HG03457 (cell line): Measurements from ENCODE around the gene FBXO42.

ENCODE experiments used
- ATAC-seq: cut with Tn5 transposase; IDR thresholded peaks from one replicate; pipeline ENCODE4 v1.9.1; 2021; ENCODE audit warnings: moderate number of reproducible peaks; ENCODE audit not compliant: unreplicated experiment

FBXO42 gene

DNA sequence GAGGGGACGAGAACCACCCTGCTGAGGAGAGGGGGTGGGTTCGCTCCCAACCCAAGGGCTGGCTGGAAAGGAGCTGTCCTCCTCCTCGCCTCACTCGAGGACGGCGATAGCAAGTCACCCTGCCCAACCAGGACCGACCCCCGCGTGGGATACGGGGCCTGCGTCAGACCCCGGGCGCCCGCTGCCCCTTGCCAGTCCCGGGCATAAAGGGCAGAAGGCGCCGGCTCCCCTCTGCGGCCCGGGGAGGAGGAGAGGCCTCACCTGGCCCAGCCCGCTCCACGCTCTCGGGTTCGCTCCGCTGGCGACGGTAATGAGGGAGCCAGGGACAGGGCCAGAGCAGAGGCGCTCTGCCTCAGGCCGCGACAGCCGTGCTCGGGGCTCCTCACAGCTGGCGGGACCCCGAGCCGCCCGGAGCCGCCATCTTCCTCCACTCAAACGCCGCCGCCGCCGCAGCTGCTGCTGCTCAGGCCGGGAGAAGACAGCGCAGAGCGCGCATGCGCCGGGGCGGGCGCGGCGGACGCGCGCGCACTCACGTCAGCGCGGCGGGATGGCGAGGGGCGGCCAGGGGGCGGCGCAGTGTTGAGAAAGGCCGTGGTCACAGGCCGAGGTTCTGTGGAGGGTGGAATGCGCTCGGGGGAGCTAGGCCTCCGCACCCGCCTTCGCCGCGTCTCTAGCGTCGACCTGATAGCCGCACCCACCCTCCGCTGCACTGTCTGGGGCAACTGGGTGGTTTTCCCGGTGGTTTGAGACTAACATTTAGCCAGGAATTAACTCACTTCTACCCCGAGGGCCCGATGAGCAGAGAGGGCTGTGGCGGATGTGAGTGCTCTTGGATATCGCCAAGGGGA is at the start of gene FBXO42:
FBXO42 (minus strand) TSS at position 487 of the 848 bp plus-strand sequence. CDS start 37,062 bp downstream, outside the sequence.
- peak; percentile 89 for ATAC-seq

DNA sequence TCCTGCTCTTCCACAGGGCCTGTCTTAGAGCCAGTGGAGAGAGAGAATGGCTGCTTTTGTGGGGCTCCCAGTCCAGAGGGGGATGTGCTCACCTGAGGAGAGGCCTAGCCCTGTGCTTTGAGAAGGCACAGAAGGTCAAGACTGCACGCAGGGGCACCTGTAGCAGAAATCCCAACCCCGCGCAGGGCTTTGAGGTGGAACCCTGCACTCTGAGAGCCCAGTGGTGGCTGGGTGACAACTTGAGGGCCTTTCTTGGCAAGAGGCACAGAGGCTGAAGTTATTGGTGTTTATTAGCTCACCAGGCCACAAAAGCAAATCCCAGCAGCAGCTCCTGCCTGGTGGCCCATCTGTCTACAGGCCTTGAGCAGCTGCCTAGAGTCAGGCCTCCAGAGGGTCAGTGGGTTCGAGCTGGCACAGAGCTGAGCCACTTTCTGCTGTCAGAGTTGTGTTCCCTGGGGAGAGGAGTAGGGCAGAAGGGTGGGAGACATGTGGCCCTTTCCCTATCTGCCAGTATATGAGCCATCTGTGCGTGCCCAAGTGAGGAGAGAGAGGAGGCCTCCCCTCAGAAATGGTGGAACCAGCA is 46.2 kb upstream of the FBXO42 start:
- ATAC-seq, result no peak

DNA sequence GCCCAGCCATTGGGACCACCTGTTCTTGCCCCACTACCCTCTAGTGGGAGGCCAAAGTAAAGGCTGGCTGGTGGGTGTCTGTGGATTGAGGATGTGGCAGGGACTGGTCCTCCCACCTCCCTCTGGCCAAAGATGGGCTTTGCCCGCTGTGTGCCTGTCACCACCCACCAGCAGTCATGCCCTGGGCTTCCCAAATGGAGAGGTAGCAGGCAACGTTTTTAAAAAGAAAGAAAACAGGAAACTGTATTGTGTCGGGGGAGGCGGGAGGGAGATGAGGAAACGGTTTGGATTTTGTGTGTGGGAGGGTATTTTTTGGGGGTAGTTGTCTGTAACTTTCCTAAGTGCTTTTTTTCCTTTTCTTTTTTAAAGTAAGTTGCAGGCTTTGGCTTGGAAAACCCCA is 44.8 kb upstream of the FBXO42 start:
- ATAC-seq, result no peak

DNA sequence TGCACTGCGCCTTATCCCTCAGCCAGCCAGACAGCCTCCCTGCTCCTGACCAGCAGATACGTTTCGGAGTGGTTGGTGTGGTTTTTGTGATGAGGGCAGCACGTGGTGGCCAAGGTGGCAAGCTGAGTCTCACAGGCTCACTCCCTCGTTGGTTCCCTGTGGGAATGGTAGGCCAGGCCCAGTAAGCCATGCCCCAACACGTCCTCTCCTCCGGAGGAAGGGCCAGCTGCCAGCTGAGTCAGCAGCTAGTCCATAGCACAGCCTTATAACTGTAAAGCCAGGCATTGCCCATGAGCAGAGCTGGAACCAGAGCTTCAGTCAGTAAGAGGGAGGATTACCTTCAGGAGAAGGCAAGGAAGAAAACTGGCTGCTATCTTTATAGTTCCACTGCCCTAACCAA is 44.3 kb upstream of the FBXO42 start:
- ATAC-seq, result no peak

DNA sequence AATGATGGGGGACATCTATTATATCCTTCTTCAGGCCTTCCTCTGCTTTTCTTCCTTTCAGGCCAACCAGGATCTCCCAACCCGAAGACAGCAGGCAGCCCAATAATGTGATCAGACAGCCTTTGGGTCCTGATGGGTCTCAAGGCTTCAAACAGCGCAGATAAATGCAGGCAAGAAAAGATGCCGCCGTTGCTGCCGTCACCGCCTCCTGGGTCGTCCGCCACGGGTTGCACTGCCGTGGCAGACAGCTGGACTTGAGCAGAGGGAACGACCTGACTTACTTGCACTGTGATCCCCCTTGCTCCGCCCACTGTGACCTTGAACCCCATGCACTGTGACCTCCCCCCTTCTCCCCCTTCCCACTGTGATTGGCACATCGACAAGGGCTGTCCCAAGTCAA is 42.7 kb upstream of the FBXO42 start:
- no peak for ATAC-seq

DNA sequence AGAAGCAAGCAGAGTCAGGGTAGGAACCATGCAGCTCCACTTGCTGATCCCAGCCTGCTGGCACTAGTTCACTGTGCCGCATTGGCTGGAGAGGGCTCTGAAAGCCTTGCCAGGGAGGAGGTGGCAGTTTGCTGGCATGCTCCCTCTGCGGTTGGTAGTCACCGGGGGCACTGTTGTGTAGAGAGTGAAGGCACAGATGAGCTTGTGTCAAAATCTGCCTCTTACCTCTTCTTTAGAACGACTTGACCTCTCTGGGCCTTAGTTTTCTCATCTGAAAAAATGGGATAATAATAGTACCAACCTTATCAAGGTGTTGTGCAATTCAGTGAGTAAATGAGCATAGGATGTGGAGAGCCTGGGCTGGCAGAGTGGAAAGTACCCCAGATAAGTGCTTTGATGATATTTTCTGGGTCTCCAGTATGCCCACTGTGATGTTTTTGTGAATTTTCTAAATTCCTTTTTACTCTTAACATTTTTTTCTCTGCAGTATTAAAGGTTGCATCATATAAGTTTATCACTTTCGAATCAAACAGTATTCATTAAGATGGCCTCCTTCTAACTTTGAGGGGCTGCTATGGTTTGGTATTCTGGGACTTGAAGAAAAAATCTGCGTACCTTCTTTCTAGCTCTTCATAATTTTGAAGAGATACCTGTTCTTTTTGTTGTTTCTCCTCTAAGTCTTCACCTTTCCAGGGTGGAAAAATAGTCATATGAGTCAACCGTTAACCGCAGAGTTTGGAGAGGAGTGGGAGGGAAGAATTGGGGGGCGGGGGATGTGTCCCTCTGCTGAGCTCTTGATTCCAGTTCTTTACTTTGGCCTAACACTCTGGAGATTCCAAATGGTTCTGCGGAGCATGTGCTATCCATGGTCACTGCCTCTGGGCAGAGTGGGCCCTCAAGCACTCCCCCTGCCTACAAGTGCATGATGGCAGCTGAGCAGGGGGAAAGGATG is 41.6 kb upstream of the FBXO42 start:
- ATAC-seq, result no peak

DNA sequence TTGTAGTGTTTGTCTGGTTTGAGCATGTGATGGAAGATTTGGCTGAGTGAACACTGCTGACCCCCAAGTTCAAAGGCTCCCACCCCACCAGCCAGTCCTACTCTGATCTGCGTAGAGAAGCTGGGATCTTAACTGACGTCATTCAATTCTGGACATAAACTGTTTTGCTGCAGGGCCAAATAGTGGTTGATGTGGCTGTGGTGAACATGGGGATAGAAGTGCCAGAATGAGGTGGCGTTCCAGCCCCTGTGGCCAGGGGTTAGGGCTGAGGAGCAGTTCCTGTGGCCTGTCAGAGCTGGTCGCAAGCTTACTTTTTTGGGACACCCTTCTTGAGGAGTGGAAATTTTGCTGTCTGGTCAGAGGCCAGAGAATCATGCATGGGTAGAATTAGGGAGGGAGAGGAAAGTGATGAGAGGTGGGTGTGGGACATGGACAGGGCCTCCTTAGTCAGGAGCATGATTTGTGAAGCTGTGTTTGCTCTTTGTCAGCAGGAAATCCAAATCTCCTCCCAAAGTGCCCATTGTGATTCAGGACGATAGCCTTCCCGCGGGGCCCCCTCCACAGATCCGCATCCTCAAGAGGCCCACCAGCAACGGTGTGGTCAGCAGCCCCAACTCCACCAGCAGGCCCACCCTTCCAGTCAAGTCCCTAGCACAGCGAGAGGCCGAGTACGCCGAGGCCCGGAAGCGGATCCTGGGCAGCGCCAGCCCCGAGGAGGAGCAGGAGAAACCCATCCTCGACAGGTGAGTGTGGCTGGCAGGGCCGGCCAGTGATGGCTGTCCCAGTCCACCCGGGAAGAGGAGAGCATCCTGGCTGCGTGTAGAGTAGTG is 40.7 kb upstream of the FBXO42 start:
- no peak for ATAC-seq

DNA sequence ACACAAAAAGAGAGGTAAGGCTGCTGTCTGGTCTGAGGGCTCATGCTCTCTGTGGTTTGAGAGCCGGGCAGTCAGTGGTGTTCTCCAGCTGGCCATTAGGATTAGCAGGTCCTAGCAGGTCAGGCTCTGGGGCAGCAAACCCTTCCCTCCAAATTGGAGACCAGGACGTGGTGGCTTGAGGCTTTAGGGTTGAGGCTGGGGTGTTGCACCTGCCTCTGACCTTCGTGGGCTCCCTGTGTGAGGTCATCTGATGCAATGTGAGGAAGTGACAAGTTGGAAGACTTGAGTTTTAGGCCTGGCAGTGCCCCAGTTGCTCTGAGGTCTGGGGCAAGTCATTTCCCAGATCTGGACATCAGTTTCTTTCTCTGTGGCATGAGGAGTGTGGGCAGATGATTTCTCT is 39.1 kb upstream of the FBXO42 start:
- ATAC-seq, result no peak

DNA sequence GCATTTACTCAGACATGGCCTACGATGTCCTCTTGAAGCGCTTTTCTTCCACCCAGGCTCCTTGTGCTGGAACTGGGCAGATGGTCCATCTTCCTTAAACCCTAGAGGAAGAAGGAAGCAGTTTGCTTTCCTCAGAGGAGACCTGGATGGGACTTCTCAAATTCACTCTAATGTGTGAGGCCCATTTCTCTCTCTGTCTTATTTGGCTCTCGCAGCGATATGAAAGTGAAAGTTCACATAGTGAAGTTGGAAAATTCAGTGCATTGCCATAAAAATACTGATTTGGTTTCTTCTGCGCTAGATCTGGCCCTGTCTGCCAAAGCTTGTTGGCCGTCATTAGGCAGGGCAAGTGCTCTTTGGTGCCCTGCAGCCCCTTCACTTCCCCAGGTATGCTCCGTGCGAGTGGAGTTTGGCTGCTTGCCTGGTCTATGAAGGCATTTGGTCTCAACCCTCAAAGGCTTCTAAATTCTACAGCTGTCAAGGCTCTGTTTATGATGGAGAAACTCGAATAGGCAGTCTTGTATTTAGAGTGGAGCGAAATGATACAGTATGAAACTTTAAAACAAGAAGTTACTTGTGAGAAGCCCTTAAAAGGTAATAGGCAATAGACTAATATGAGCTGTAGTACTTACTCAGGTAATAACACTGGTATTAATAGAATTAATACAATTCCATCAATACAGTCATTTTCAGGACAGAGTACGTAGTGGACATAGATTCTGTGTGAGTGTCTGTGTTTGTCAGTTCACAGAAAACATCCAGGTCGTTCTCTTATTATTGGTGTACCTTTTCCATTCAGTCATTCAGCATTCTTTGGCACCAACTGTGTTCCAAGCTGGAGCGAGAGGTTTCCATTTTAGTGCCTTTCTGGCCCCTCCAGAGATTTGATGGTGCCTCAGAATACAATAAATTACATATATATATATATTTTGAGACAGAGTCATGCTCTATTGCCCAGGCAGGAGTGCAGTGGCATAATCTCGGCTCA is 35.2 kb upstream of the FBXO42 start:
- ATAC-seq, result no peak

DNA sequence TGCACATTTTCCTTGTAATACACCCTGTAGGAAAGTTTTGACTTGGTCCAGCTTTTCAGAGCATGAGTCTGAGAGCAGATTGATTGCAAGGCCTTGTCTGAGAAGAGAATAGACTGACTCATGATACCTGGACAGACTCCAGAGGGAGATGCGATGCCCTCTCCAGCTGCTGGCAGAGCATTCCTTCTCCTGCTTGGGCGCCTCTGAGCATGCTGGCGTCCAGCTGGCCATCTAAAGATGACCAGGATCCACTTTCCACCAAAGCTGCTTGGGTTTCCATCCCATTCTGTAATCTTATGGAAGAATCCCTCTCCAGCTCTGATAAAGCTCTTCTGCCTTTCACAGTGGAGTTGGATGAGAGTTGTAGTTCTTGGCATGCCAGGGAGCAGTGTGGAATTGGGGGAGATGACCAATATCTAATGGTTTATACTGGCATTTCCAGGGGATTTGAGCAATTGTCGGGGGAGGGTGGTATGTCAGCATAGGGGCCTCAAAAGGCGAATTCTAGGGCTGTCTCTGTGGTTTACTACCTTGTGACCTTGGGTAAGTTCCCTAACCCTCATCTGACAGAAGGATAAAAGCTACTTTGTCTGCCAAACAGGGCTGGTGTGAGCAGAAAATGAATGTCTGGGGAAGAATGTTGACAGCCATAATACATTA is 34.3 kb upstream of the FBXO42 start:
- ATAC-seq, result no peak

- no peak for ATAC-seq
Observed at GRCh38 chr1:16385659-16386453, 33.6 kb upstream of the FBXO42 start.

- no peak for ATAC-seq
Observed at GRCh38 chr1:16383888-16384287, 31.6 kb upstream of the FBXO42 start.

DNA sequence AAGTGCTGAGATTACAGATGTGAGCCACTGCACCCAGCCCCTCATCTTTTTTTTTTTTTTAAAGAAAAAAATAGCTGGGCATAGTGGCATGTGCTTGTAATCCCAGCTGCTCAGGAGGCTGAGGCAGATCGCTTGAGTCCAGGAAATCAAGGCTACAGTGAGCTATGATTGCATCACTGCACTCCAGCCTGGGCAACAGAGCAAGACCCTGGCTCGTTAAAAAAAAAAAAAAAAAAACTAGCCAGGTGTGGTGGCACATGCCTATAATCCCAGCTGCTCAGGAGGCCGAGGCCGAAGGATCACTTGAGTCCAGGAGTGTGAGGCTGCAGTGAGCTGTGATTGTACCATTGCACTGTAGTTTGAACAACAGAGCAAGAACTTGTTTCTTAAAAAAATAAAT is 28.6 kb upstream of the FBXO42 start:
- ATAC-seq, result no peak

GRCh38 chr1:16378443-16378842 is 26.2 kb upstream of the FBXO42 start:
- no peak for ATAC-seq

DNA sequence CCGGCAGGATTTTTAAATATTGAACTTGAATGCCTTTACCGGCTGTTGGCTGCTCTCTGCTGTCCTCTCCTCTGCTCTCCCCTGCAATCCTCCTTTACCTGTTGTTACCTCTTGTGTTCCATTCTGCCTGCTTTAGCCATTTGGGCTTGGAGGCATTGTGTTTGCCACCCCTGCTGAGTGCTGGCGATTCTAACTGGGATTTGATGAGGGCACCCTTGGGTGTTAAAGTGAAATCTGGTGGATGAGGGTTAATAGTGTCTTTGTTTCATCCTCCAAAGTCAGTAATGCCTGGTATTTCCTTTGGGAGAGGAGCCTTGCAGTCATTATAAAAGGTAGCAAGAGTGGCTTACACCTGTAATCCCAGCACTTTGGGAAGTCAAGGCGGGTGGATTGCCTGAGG is 24.7 kb upstream of the FBXO42 start:
- no peak for ATAC-seq

GRCh38 chr1:16375521-16376340 is 23.5 kb upstream of the FBXO42 start:
- ATAC-seq, result no peak

DNA sequence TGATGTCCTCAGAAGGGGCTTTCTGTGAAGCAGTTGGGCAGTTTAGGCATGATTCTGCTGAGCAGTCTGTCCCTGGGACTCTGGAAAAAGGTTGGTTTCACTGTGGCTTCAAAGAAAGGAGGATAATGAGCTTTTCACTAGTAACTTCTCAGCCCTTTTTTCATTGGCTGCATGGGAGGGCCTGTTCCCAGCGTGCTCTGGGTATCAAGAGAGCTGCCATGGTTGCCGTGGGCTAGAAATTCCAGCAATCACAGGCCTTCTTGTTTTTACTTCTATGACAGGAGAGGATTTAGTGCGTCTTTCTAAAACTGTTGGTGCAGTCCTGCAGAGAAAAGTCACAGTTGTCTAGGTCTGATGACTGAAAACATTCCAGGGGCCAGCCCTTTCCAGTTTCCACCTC is 22.0 kb upstream of the FBXO42 start:
- no peak for ATAC-seq
